ENCODE data around the gene DUSP15. TPM values are rescaled to one million over a fixed set of nuclear protein-coding genes. Genes with fewer than 3 reads are reported as not detected.

Gene DUSP15
- total RNA-seq, 1 experiment from 2014 or later = not detected

DNA sequence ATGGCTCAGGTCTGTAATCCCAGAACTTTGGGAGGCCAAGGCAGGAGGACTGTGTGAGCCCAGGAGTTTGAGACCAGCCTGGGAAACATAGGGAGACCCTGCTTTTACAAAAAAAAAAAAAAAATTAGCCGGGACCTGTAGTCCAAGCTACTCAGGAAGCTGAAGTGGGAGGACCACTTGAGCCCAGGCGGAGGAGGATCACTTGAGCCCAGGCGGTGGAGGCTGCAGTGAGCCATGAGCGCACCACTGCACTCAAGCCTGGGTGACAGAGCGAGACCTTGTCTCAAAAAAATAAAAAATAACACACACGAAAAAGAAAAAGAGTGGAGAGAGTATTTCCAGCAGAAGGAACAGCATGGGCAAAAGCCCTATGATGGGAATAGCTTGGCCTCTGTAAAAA lies 2.1 kb upstream of the DUSP15 start:
- H3K9me2 ChIP-seq (replicated peaks; ENCODE audit: low read length) = no peaks in the 10 kb centered on the region
- H3K4me2 ChIP-seq (ENCODE audit: low read length) = no peak overlapping the region
- no peaks in the 10 kb centered on the region for H3K36me3 ChIP-seq (ENCODE audit: low read depth, low read length)
- H3K4me1 ChIP-seq (ENCODE audit: insufficient read depth, low read length) = no peaks in the 10 kb centered on the region
- no peaks in the 10 kb centered on the region for H3K79me2 ChIP-seq (ENCODE audit: low read length)
- ChIA-PET CTCF (no interaction called here), POLR2A (ENCODE audit: unreplicated experiment) (no interaction called here)
- no TSS peak for BruUV-seq (replicated peaks)
- no peaks in the 10 kb centered on the region for H3F3A ChIP-seq (ENCODE audit: low read length, unreplicated experiment)
- intact Hi-C loops (cut with micrococcal nuclease) = no loop called here
- no peak for TF ChIP-seq EZH2phosphoT487 (IDR thresholded peaks at IDR 0.05; ENCODE audit: borderline replicate concordance, low read length)
- TF ChIP-seq, protein P1, sequence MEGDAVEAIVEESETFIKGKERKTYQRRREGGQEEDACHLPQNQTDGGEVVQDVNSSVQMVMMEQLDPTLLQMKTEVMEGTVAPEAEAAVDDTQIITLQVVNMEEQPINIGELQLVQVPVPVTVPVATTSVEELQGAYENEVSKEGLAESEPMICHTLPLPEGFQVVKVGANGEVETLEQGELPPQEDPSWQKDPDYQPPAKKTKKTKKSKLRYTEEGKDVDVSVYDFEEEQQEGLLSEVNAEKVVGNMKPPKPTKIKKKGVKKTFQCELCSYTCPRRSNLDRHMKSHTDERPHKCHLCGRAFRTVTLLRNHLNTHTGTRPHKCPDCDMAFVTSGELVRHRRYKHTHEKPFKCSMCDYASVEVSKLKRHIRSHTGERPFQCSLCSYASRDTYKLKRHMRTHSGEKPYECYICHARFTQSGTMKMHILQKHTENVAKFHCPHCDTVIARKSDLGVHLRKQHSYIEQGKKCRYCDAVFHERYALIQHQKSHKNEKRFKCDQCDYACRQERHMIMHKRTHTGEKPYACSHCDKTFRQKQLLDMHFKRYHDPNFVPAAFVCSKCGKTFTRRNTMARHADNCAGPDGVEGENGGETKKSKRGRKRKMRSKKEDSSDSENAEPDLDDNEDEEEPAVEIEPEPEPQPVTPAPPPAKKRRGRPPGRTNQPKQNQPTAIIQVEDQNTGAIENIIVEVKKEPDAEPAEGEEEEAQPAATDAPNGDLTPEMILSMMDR (conservative IDR thresholded peaks at IDR 0.05; ENCODE audit: low read depth, low read length) = no peak
- no peak for TF ChIP-seq EZH2 (IDR thresholded peaks at IDR 0.05; ENCODE audit: low read length, unreplicated experiment)
- peaks cover 48% of the 10 kb centered on the region for H3K27me3 ChIP-seq (ENCODE audit: low read length)
- H3K27ac ChIP-seq (ENCODE audit: low read length) = no peak overlapping the region
- no peak overlapping the region for H3K9ac ChIP-seq (ENCODE audit: low read length)
- no peak overlapping the region for H2AFZ ChIP-seq (ENCODE audit: low read length)
- H3K9me3 ChIP-seq (ENCODE audit: low read length) = no peaks in the 10 kb centered on the region
- DNase-seq (no peak), ATAC-seq (no peak)
- no peaks in the 10 kb centered on the region for H4K20me1 ChIP-seq (ENCODE audit: low read length)
- no peak overlapping the region for H3K4me3 ChIP-seq (ENCODE audit: low read length)

DNA sequence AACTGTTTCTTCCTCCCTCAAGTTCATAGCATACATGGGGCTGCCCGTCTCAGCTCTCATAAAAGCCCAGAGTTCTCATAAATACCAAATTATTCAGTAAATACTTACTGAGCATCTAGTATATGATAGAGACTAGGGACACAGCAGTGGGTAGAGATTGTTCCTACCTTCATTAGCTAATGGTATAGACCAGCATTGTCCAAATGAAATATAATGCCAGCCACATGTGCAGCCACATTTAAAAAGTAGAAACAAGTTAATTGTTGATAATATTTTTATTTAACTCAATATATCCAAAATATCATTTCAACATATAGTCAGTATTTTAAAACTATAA lies 1.3 kb upstream of the DUSP15 start:
- H3K27ac ChIP-seq (ENCODE audit: low read length) = no peak overlapping the region
- no peak overlapping the region for H3K4me3 ChIP-seq (ENCODE audit: low read length)
- ATAC-seq = no peak
- H3K4me2 ChIP-seq (ENCODE audit: low read length) = no peak overlapping the region
- H4K20me1 ChIP-seq (ENCODE audit: low read length) = no peaks in the 10 kb centered on the region
- no peak for DNase-seq
- POLR2A ChIA-PET (ENCODE audit: unreplicated experiment) = no interaction called here
- no peaks in the 10 kb centered on the region for H3K4me1 ChIP-seq (ENCODE audit: insufficient read depth, low read length)
- no peak overlapping the region for H3K9ac ChIP-seq (ENCODE audit: low read length)
- H3K27me3 ChIP-seq (ENCODE audit: low read length) = peaks cover 48% of the 10 kb centered on the region
- H3F3A ChIP-seq (ENCODE audit: low read length, unreplicated experiment) = no peaks in the 10 kb centered on the region
- intact Hi-C loops (cut with micrococcal nuclease) = no loop called here
- no peaks in the 10 kb centered on the region for H3K9me3 ChIP-seq (ENCODE audit: low read length)
- TF ChIP-seq EZH2phosphoT487 (IDR thresholded peaks at IDR 0.05; ENCODE audit: borderline replicate concordance, low read length) (no peak), EZH2 (IDR thresholded peaks at IDR 0.05; ENCODE audit: low read length, unreplicated experiment) (no peak)
- TF ChIP-seq, protein P1 (conservative IDR thresholded peaks at IDR 0.05; ENCODE audit: low read depth, low read length) = no peak
- H3K9me2 ChIP-seq (replicated peaks; ENCODE audit: low read length) = no peaks in the 10 kb centered on the region; the same call in 1 of the 2 replicates
- no TSS peak for BruUV-seq (replicated peaks)
- no peak overlapping the region for H2AFZ ChIP-seq (ENCODE audit: low read length)
- no peaks in the 10 kb centered on the region for H3K79me2 ChIP-seq (ENCODE audit: low read length)
- CTCF ChIA-PET = no interaction called here
- no peaks in the 10 kb centered on the region for H3K36me3 ChIP-seq (ENCODE audit: low read depth, low read length)

DNA sequence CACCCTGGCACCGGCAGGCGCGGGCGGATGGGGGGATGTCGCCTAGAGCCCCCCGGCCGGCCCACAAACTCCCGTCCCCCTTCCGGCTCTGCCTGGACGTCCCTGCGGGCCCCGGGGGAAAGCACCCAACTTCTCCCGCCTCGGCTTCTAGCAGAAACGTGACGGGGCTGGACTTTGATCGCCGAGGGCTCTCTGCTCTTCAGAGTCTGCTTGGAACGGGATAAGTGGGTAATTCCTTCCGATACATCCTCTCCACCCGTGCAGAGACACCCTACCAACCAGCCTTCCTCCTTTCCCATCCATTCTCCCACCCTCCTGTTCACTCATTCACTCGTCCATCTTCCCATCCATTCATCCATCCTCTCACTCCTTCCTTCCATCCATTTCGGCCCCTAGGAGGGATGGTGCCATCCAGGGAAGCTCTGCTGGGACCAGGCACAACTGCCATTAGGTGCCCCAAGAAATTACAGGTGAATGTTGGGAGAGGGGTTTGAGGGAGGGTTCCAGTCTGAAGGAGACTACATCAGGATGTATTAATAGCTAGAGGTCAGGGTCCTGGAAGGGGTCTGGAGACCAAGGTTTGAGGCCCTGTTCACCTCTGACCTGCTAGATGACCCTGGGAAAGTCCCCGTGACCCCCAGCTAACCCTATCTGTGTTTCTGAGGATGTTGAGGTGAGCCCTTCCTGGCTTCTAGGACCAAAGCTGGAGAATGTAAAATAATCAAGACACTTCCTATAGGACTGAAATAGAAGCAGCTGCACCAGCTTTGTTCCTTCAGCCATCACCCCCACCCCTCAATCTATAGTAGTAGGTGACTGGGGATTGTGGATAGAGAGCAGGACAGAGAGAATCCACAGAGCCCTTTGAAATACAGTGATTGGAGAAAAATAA lies 645 bp upstream of the DUSP15 start:
- no peak overlapping the region for H3K27ac ChIP-seq (ENCODE audit: low read length)
- peaks cover 48% of the 10 kb centered on the region for H3K27me3 ChIP-seq (ENCODE audit: low read length)
- no peaks in the 10 kb centered on the region for H3K4me1 ChIP-seq (ENCODE audit: insufficient read depth, low read length)
- no peak for ATAC-seq
- BruUV-seq (replicated peaks) = no TSS peak
- POLR2A ChIA-PET (ENCODE audit: unreplicated experiment) = no interaction called here
- CTCF ChIA-PET = interaction anchor here (0.6 kb wide), 1 partner anchor 368 kb away, joined by 8 read pairs; no protein-coding TSS in a partner anchor
- no peaks in the 10 kb centered on the region for H3K79me2 ChIP-seq (ENCODE audit: low read length)
- no peaks in the 10 kb centered on the region for H3F3A ChIP-seq (ENCODE audit: low read length, unreplicated experiment)
- H3K9me3 ChIP-seq (ENCODE audit: low read length) = no peaks in the 10 kb centered on the region
- H3K4me2 ChIP-seq (ENCODE audit: low read length) = peak overlapping the region; percentile 78
- no peaks in the 10 kb centered on the region; the same call in 1 of the 2 replicates for H3K9me2 ChIP-seq (replicated peaks; ENCODE audit: low read length)
- peak; percentile 1 for TF ChIP-seq EZH2 (IDR thresholded peaks at IDR 0.05; ENCODE audit: low read length, unreplicated experiment)
- TF ChIP-seq, protein P1 (conservative IDR thresholded peaks at IDR 0.05; ENCODE audit: low read depth, low read length) = no peak
- no peak overlapping the region for H3K9ac ChIP-seq (ENCODE audit: low read length)
- H3K4me3 ChIP-seq (ENCODE audit: low read length) = peak overlapping the region; percentile 63; the same call in 1 of the 2 replicates
- no peaks in the 10 kb centered on the region for H4K20me1 ChIP-seq (ENCODE audit: low read length)
- intact Hi-C loops (cut with micrococcal nuclease) = no loop called here
- DNase-seq = no peak
- H2AFZ ChIP-seq (ENCODE audit: low read length) = peak overlapping the region; percentile 74; the same call in 1 of the 2 replicates
- H3K36me3 ChIP-seq (ENCODE audit: low read depth, low read length) = no peaks in the 10 kb centered on the region
